ENCODE results near the gene NTN4.

DNA sequence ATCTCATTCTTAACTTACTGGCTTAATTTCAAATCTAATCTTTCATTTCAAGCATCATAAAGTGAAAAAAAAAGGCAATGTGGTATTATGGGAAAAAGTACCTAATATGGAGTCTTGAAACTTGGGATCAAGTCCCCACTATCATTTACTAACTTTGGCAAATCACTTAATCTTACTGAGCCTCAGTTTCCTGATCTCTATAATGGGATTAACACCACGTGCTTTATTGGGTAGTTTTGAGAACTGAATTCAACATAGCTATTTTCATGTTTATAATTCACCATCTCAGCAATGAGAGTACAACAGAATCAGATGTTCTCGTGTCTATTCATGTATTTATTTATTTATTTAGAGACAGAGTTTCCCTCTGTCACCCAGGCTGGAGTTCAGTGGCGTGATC lies 78.3 kb downstream of the NTN4 start:
- TF ChIP-seq, protein P1, sequence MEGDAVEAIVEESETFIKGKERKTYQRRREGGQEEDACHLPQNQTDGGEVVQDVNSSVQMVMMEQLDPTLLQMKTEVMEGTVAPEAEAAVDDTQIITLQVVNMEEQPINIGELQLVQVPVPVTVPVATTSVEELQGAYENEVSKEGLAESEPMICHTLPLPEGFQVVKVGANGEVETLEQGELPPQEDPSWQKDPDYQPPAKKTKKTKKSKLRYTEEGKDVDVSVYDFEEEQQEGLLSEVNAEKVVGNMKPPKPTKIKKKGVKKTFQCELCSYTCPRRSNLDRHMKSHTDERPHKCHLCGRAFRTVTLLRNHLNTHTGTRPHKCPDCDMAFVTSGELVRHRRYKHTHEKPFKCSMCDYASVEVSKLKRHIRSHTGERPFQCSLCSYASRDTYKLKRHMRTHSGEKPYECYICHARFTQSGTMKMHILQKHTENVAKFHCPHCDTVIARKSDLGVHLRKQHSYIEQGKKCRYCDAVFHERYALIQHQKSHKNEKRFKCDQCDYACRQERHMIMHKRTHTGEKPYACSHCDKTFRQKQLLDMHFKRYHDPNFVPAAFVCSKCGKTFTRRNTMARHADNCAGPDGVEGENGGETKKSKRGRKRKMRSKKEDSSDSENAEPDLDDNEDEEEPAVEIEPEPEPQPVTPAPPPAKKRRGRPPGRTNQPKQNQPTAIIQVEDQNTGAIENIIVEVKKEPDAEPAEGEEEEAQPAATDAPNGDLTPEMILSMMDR (IDR thresholded peaks at IDR 0.05), result no peak
- TF ChIP-seq POLR2A (IDR thresholded peaks at IDR 0.05), result no peak
- no peak for TF ChIP-seq POLR2AphosphoS5 (IDR thresholded peaks at IDR 0.05)
- TF ChIP-seq EP300 (IDR thresholded peaks at IDR 0.05), result no peak
